ENCODE measurements around the gene SRSF6. TPM values are rescaled to one million over a fixed set of nuclear protein-coding genes. Genes with fewer than 3 reads are reported as not detected.

SRSF6 gene
- polyA plus RNA-seq, 1 donor (not counting 4 experiments of a cell fraction or from before 2014, with no cell fraction given) = 128 TPM

DNA sequence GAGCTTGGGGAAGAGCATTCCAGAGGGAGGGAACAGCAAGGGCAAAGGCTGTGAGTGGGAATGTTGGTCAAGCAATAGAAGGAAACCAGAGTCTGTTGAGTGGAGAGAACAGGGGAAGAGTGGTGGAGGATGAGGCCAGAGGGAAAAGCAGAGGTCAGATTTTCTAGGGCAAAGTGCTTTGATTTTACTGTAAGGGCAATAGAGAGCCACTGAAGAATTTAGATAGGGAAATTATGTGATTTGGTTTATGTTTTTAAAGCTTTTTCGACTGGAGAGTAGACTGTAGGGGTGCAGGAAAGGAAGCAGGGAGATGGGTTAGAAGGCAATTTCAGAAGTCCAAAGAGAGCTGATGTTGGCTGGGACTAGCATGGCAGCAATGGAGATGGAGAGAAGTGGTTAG, 54.2 kb downstream of the SRSF6 start:
- Histone ChIP-seq H3K36me3 (ENCODE audit: control insufficient read depth in 2 of 2, extremely low read depth in 1 of 2, insufficient read depth in 2 of 2, low read length in 2 of 2) (no peaks in the 10 kb centered on the region), H3K9ac (ENCODE audit: control insufficient read depth, extremely low read depth, insufficient read depth, low read length) (no peak overlapping the region), H3K27ac (ENCODE audit: control insufficient read depth, insufficient read depth, low read length) (no peak overlapping the region), H3K79me2 (ENCODE audit: control insufficient read depth, insufficient read depth, low read length) (no peaks in the 10 kb centered on the region), H3K9me1 (ENCODE audit: control insufficient read depth, extremely low read depth, insufficient read depth, low read length) (no peaks in the 10 kb centered on the region), H4K20me1 (ENCODE audit: control insufficient read depth, extremely low read depth, insufficient read depth, low read length) (no peaks in the 10 kb centered on the region), H2AFZ (ENCODE audit: control insufficient read depth, low read length) (no peak overlapping the region), H3K4me2 (ENCODE audit: control insufficient read depth, extremely low read depth, insufficient read depth, low read depth, low read length) (no peak overlapping the region), H3K9me3 (ENCODE audit: control insufficient read depth, low read depth, low read length) (no peaks in the 10 kb centered on the region), H3K4me1 (ENCODE audit: control insufficient read depth, extremely low read depth, insufficient read depth, low read length) (no peaks in the 10 kb centered on the region), H3K27me3 (ENCODE audit: control insufficient read depth, extremely low read depth, insufficient read depth, low read length) (peaks cover 6% of the 10 kb centered on the region), H3K4me3 (ENCODE audit: control insufficient read depth in 2 of 3, extremely low read depth in 1 of 3, insufficient read depth in 2 of 3, low read depth in 1 of 3, low read length in 3 of 3) (no peak overlapping the region)
- DNase-seq (ENCODE audit: low read depth, low spot score) (no peak), FAIRE-seq (no peak)
- dilution Hi-C loops (cut with MboI; ENCODE audit: extremely low pct_ligation_motif_present, low sequenced_read_pairs) = no loop called here
- no peak for TF ChIP-seq EZH2 (IDR thresholded peaks at IDR 0.05; ENCODE audit: low read length)
- TF ChIP-seq, protein P1, sequence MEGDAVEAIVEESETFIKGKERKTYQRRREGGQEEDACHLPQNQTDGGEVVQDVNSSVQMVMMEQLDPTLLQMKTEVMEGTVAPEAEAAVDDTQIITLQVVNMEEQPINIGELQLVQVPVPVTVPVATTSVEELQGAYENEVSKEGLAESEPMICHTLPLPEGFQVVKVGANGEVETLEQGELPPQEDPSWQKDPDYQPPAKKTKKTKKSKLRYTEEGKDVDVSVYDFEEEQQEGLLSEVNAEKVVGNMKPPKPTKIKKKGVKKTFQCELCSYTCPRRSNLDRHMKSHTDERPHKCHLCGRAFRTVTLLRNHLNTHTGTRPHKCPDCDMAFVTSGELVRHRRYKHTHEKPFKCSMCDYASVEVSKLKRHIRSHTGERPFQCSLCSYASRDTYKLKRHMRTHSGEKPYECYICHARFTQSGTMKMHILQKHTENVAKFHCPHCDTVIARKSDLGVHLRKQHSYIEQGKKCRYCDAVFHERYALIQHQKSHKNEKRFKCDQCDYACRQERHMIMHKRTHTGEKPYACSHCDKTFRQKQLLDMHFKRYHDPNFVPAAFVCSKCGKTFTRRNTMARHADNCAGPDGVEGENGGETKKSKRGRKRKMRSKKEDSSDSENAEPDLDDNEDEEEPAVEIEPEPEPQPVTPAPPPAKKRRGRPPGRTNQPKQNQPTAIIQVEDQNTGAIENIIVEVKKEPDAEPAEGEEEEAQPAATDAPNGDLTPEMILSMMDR (optimal IDR thresholded peaks at IDR 0.05 in 1 of 3, IDR thresholded peaks at IDR 0.05 in 1 of 3, conservative IDR thresholded peaks at IDR 0.05 in 1 of 3; ENCODE audit: extremely low read depth in 1 of 3, insufficient read depth in 2 of 3, low read length in 3 of 3) = no peak

GRCh38 chr20:43513372-43513930, 55.8 kb downstream of the SRSF6 start:
- Histone ChIP-seq H3K9me1 (ENCODE audit: control insufficient read depth, extremely low read depth, insufficient read depth, low read length) (no peaks in the 10 kb centered on the region), H3K4me3 (ENCODE audit: control insufficient read depth in 2 of 3, extremely low read depth in 1 of 3, insufficient read depth in 2 of 3, low read depth in 1 of 3, low read length in 3 of 3) (peak overlapping the region in 2 of 3 experiments; percentile 27 to 58), H3K9me3 (ENCODE audit: control insufficient read depth, low read depth, low read length) (no peaks in the 10 kb centered on the region), H3K79me2 (ENCODE audit: control insufficient read depth, insufficient read depth, low read length) (no peaks in the 10 kb centered on the region), H2AFZ (ENCODE audit: control insufficient read depth, low read length) (peak overlapping the region; percentile 31), H3K27ac (ENCODE audit: control insufficient read depth, insufficient read depth, low read length) (no peak overlapping the region), H4K20me1 (ENCODE audit: control insufficient read depth, extremely low read depth, insufficient read depth, low read length) (no peaks in the 10 kb centered on the region), H3K27me3 (ENCODE audit: control insufficient read depth, extremely low read depth, insufficient read depth, low read length) (no peaks in the 10 kb centered on the region), H3K4me1 (ENCODE audit: control insufficient read depth, extremely low read depth, insufficient read depth, low read length) (no peaks in the 10 kb centered on the region), H3K4me2 (ENCODE audit: control insufficient read depth, extremely low read depth, insufficient read depth, low read depth, low read length) (peak overlapping the region; percentile 59), H3K36me3 (ENCODE audit: control insufficient read depth in 2 of 2, extremely low read depth in 1 of 2, insufficient read depth in 2 of 2, low read length in 2 of 2) (no peaks in the 10 kb centered on the region), H3K9ac (ENCODE audit: control insufficient read depth, extremely low read depth, insufficient read depth, low read length) (peak overlapping the region; percentile 6)
- no peak for FAIRE-seq
- DNase-seq (ENCODE audit: low read depth, low spot score) = no peak
- TF ChIP-seq EZH2 (IDR thresholded peaks at IDR 0.05; ENCODE audit: low read length) = no peak
- TF ChIP-seq, protein P1 (optimal IDR thresholded peaks at IDR 0.05 in 1 of 3, IDR thresholded peaks at IDR 0.05 in 1 of 3, conservative IDR thresholded peaks at IDR 0.05 in 1 of 3; ENCODE audit: extremely low read depth in 1 of 3, insufficient read depth in 2 of 3, low read length in 3 of 3) = no peak
- dilution Hi-C loops (cut with MboI; ENCODE audit: extremely low pct_ligation_motif_present, low sequenced_read_pairs) = no loop called here

Small RNA genes lying within 50 kb of the gene (small RNA-seq; reads per million reads assigned to genes)
- gene RF00019 (ENCODE audit: insufficient read length in 3 of 3, low read depth in 3 of 3, low replicate concordance in 1 of 3) (0 reads per million in 3 experiments), gene RNU6-1251P (ENCODE audit: insufficient read length in 3 of 3, low read depth in 3 of 3, low replicate concordance in 1 of 3) (0.13 to 1.5 (median 0.33) reads per million in 3 experiments)

Other genes starting within 250 kb of the SRSF6 start
- 3.1 to 7.7 TPM (median 5.0 TPM) in 3 replicates for gene L3MBTL1, start 49.8 kb downstream of the SRSF6 start, polyA plus RNA-seq
- 0.12 to 0.23 TPM in 2 of 3 replicates, not detected in the other for gene SGK2, start 101.1 kb downstream of the SRSF6 start, polyA plus RNA-seq
- gene IFT52, start 133.0 kb downstream of the SRSF6 start, polyA plus RNA-seq = 21.2 to 22.8 TPM (median 21.2 TPM) in 3 replicates
- 0.73 to 5.6 TPM (median 4.0 TPM) in 3 replicates for gene MYBL2, start 209.2 kb downstream of the SRSF6 start, polyA plus RNA-seq